Kidney (tissue), 14 donors: Measurements from ENCODE around the gene MDFI. TPM values are rescaled to one million over a fixed set of nuclear protein-coding genes. Genes with fewer than 3 reads are reported as not detected.
A peak's percentile ranks its signal among the peaks of the same experiment; 100 is the strongest.

Experiments used
- DNase-seq, 5 donors: peaks; one replicate each; pipeline ENCODE4 v3.0.0-alpha.2; 2013 to 2020
- FAIRE-seq: peaks from 2 replicates; lab custom pipeline; 2012; peaks lifted over from hg19 to GRCh38; lab: Jason Lieb, UNC
- H3K27ac ChIP-seq, 2 donors: one replicate each; pipeline ENCODE4 v1.7.0; 2013; ENCODE audit warnings: low read depth in 2 of 2, low read length in 2 of 2, inconsistent platforms in 1 of 2
- H3K27me3 ChIP-seq: one replicate; pipeline ENCODE4 v1.7.1; 2013; ENCODE audit warnings: low read length, inconsistent platforms; ENCODE audit not compliant: control insufficient read depth, insufficient read depth
- H3K36me3 ChIP-seq, 3 donors: one replicate each; pipeline versions ENCODE4 v1.7.0 to v1.7.1; 2013; ENCODE audit warnings: low read length in 3 of 3, control low read depth in 1 of 3, inconsistent platforms in 1 of 3; ENCODE audit not compliant: insufficient read depth in 3 of 3, control insufficient read depth in 2 of 3
- H3K4me1 ChIP-seq, 3 donors: one replicate each; pipeline versions ENCODE4 v1.7.0 to v1.7.1; 2013; ENCODE audit warnings: low read length in 3 of 3, inconsistent platforms in 1 of 3, low read depth in 1 of 3; ENCODE audit not compliant: control insufficient read depth in 2 of 3, insufficient read depth in 2 of 3
- H3K4me3 ChIP-seq, 3 donors: one replicate each; pipeline versions ENCODE4 v1.7.0 to v1.8.1; 2013; ENCODE audit warnings: low read length in 3 of 3, control low read depth in 1 of 3, inconsistent platforms in 1 of 3
- H3K9ac ChIP-seq, 3 donors: one replicate each; pipeline versions ENCODE4 v1.7.0 to v1.7.1; 2013; ENCODE audit warnings: low read length in 3 of 3, control low read depth in 1 of 3, inconsistent platforms in 1 of 3
- H3K9me3 ChIP-seq, 3 donors: one replicate each; pipeline versions ENCODE4 v1.7.0 to v1.7.1; 2013; ENCODE audit warnings: low read length in 3 of 3, control low read depth in 1 of 3, inconsistent platforms in 1 of 3; ENCODE audit not compliant: control insufficient read depth in 2 of 3, insufficient read depth in 1 of 3
- intact Hi-C: fragments of 100-400 bp; cut with DNase I; formaldehyde crosslinking; loops from one replicate; pipeline ENCODE4 v1.11.1; 2022
- polyA plus RNA-seq: library from polyadenylated mRNA; stranded (reverse); fragments of 350-450 nt; fragmentation: Illumina TruSeq; extraction: RNeasy Lipid Tissue Mini Kit (QIAGEN cat#74804); gene quantifications from one replicate; pipeline ENCODE4 v1.2.3, GENCODE V29; 2014; ENCODE audit warnings: low read depth, low replicate concordance; ENCODE audit not compliant: insufficient read depth
- total RNA-seq: library from RNA; stranded (reverse); fragmentation: NEBNext Ultra II Directional; extraction: Animal tissue kit (Norgen Biotek cat#: 25700); gene quantifications from one replicate; pipeline ENCODE4 v1.2.1, GENCODE V29; 2021
- TF ChIP-seq, protein P1 (sequence below): IDR thresholded peaks from 3 replicates; pipeline ENCODE4 v1.5.1; 2012; ENCODE audit warnings: mild to moderate bottlenecking, moderate library complexity, borderline replicate concordance; ENCODE audit not compliant: insufficient read depth; ENCODE audit errors: extremely low read depth
- donor health status: control.
- donor health status: control.
- donor health status: control.
- donor health status: control.
- donor health status: control.
- donor health status: DM: yes; HTN: yes; CAD: no.
- donor health status: Normal renal cell carcinoma (clear cell type).

MDFI gene
- total and polyA plus RNA-seq, 2 donors from 2014 or later, result 2.3 to 16.9 TPM

DNA sequence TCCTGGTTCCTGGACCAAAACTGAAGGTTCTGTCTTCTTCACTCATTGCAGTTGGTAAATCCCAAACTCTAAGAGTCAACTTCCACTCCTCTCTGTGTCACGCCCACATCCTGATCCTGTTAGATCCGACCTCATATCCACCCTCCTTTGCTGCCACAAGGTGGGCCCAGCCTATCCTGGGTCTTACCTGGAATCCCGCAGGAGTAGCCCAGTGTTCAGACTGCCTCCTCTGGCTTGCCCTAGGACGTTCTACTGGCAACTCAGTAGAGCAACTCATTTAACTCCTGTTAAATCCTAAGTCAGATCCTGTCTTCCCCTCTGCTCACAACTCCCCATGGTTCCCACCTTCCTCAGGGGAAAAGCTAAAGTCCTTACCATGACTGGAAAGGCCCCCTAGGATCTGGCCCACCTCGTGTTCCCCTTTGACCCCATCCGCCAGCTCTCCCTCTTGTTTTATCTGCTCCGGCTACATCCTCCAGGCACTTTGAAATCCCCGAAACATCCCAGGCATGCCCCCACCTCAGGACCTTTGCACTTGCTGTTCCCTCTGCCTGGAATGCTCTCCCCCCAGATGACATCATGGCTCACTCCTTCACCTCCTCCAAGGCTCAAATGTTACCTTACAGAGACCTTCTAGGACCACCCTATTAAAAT is 53.3 kb downstream of the MDFI start:
- FAIRE-seq, result no peak
- TF ChIP-seq, protein P1, sequence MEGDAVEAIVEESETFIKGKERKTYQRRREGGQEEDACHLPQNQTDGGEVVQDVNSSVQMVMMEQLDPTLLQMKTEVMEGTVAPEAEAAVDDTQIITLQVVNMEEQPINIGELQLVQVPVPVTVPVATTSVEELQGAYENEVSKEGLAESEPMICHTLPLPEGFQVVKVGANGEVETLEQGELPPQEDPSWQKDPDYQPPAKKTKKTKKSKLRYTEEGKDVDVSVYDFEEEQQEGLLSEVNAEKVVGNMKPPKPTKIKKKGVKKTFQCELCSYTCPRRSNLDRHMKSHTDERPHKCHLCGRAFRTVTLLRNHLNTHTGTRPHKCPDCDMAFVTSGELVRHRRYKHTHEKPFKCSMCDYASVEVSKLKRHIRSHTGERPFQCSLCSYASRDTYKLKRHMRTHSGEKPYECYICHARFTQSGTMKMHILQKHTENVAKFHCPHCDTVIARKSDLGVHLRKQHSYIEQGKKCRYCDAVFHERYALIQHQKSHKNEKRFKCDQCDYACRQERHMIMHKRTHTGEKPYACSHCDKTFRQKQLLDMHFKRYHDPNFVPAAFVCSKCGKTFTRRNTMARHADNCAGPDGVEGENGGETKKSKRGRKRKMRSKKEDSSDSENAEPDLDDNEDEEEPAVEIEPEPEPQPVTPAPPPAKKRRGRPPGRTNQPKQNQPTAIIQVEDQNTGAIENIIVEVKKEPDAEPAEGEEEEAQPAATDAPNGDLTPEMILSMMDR, result no peak
- peak in 1 of 5 donors; percentile 29 for DNase-seq
- Histone ChIP-seq H3K9me3 (no peaks in the 10 kb centered on the region), H3K9ac (no peak overlapping the region), H3K4me3 (no peak overlapping the region), H3K36me3 (peaks cover 0 to 8% (median 0%) of the 10 kb centered on the region in 3 donors), H3K27me3 (no peaks in the 10 kb centered on the region), H3K4me1 (peaks cover 0 to 20% (median 6%) of the 10 kb centered on the region in 3 donors), H3K27ac (peak overlapping the region in 1 of 2 donors; percentile 25)
- intact Hi-C loops, result no loop called here

DNA sequence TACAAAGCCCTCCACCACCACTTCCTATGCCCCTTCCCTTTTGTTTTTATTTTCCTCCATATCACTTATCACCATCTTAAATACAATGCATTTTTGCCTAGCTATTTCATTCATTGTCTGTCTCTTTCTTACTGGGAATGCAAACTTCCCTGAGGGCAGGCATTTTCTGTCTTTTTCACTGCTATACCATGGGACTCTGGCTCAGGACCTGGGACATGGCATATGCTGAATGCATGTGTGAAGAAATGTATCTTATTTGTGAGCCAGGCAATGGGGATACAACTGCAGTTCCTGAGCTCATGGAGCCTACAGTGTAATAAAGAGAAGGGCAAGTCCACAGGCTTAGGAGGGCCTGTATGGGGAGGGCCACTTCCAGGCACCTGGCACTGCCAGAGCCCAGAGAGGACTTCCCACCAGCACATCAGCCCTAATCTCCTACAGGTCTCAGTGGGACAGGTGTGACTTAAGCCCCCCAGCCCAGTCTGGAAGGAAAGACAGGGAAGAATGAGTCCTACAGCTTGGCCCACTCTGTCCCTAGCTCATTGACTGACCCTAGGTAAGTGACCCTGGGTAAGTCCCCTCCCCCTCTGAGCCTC is 53.9 kb downstream of the MDFI start:
- Histone ChIP-seq H3K9me3 (no peaks in the 10 kb centered on the region), H3K4me1 (peaks cover 0 to 20% (median 6%) of the 10 kb centered on the region in 3 donors), H3K36me3 (peaks cover 0 to 5% (median 0%) of the 10 kb centered on the region in 3 donors), H3K27me3 (no peaks in the 10 kb centered on the region), H3K9ac (no peak overlapping the region), H3K4me3 (no peak overlapping the region), H3K27ac (peak overlapping the region in 1 of 2 donors; percentile 5)
- TF ChIP-seq, protein P1, result no peak
- DNase-seq (no peak), FAIRE-seq (no peak)
- intact Hi-C loops, result no loop called here

DNA sequence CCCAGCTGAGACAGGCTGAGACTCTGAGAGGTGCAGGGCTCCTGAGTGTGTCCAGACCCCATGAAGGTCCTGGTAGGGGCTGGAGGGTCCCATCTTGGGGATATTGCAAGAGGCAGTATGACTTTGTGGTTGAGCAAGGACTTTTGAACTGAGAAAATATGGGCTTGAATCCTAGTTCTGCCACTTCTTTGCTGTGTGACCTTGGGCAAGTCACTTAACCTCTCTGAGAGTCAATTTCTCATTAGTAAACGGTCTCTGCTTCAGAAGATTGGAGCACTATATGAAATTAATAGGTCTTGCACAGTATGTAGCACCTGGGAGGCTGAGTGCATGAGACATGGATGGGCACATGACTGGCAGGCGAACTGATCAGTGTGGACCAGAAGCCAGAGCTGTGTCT is 54.5 kb downstream of the MDFI start:
- no peaks in the 10 kb centered on the region for H3K9me3 ChIP-seq
- no peak for FAIRE-seq
- TF ChIP-seq, protein P1, result no peak
- peak overlapping the region in 1 of 2 donors; percentile 5 for H3K27ac ChIP-seq
- peak overlapping the region in 1 of 3 donors; percentile 41 for H3K9ac ChIP-seq
- H3K4me1 ChIP-seq, result peaks cover 0 to 18% (median 6%) of the 10 kb centered on the region in 3 donors
- intact Hi-C loops, result no loop called here
- H3K4me3 ChIP-seq, result no peak overlapping the region
- no peaks in the 10 kb centered on the region for H3K27me3 ChIP-seq
- DNase-seq, result peak in 1 of 5 donors; percentile 8
- peaks cover 0 to 5% (median 0%) of the 10 kb centered on the region in 3 donors for H3K36me3 ChIP-seq
